ENCODE data around the gene C14orf93.

- TF ChIP-seq CTCF (IDR thresholded peaks at IDR 0.05; ENCODE audit: low read depth, low read length): peak; percentile 93
- TF ChIP-seq EZH2phosphoT487 (IDR thresholded peaks at IDR 0.05; ENCODE audit: low read depth): no peak
Measured at GRCh38 chr14:22986508-22987054, 23.4 kb downstream of the C14orf93 start.

Data from OCI-LY3 (cell line).